Stomach (tissue), 4 donors: ENCODE data around the gene SORCS2.

Source experiments
- CTCF ChIP-seq, 7 experiments: fragments of 450-650 bp in 4 of 7; fragments of 200-600 bp in 3 of 7; sonication (generic) in 3 of 7; IDR thresholded peaks; one replicate each; pipeline ENCODE4 v1.5.1; 2016 to 2019; ENCODE audit warnings: antibody characterized with exemption in 7 of 7, control low read depth in 2 of 7, mild to moderate bottlenecking in 1 of 7
- EP300 ChIP-seq: sonication (generic); formaldehyde crosslinking; IDR thresholded peaks from one replicate; pipeline ENCODE4 v1.6.1; 2017; ENCODE audit warnings: antibody characterized with exemption
- POLR2A ChIP-seq, 4 donors: fragments of 450-650 bp; IDR thresholded peaks; one replicate each; pipeline ENCODE4 v1.6.1; 2016; ENCODE audit warnings: antibody characterized with exemption in 4 of 4, control low read depth in 2 of 4, mild to moderate bottlenecking in 1 of 4, moderate library complexity in 1 of 4
- POLR2AphosphoS5 ChIP-seq, 3 donors: sonication (generic); formaldehyde crosslinking; IDR thresholded peaks; one replicate each; pipeline ENCODE4 v1.6.1; 2016; ENCODE audit warnings: antibody characterized with exemption in 3 of 3

GRCh38 chr4:7616193-7616592 lies 423.9 kb downstream of the SORCS2 start:
- TF ChIP-seq CTCF (IDR thresholded peaks at IDR 0.05), result no peak
- no peak for TF ChIP-seq POLR2A (IDR thresholded peaks at IDR 0.05)
- no peak for TF ChIP-seq POLR2AphosphoS5 (IDR thresholded peaks at IDR 0.05)
- TF ChIP-seq EP300, result no peak
